AG04449 (cell line): ENCODE measurements around the gene FAM234A.

Experiments
- CTCF ChIA-PET: fragments of 350-600 bp; formaldehyde crosslinking; extraction: SDS; loops from one replicate; lab custom pipeline; 2021; ENCODE audit warnings: antibody characterized with exemption; lab: Yijun Ruan, JAX
- POLR2A ChIA-PET: fragments of 400-600, 350-600 bp; formaldehyde crosslinking; extraction: SDS; loops from one replicate; lab custom pipeline; 2020; ENCODE audit warnings: antibody characterized with exemption, inconsistent platforms; lab: Yijun Ruan, JAX
- DNase-seq: peaks from one replicate; pipeline ENCODE4 v3.0.0-alpha.2; 2010; ENCODE audit warnings: low read depth, low spot score
- H3K4me3 ChIP-seq: 2 replicates; pipeline ENCODE4 v1.5.1; 2011; ENCODE audit warnings: low read depth, mild to moderate bottlenecking, control low read depth, low read length
- TF ChIP-seq, protein P1 (sequence below): IDR thresholded peaks from one replicate; pipeline ENCODE4 v1.5.1; 2011; ENCODE audit warnings: mild to moderate bottlenecking, moderate library complexity, low read length, control low read depth, inconsistent platforms; ENCODE audit not compliant: insufficient read depth; ENCODE audit errors: missing control alignments

Gene FAM234A

DNA sequence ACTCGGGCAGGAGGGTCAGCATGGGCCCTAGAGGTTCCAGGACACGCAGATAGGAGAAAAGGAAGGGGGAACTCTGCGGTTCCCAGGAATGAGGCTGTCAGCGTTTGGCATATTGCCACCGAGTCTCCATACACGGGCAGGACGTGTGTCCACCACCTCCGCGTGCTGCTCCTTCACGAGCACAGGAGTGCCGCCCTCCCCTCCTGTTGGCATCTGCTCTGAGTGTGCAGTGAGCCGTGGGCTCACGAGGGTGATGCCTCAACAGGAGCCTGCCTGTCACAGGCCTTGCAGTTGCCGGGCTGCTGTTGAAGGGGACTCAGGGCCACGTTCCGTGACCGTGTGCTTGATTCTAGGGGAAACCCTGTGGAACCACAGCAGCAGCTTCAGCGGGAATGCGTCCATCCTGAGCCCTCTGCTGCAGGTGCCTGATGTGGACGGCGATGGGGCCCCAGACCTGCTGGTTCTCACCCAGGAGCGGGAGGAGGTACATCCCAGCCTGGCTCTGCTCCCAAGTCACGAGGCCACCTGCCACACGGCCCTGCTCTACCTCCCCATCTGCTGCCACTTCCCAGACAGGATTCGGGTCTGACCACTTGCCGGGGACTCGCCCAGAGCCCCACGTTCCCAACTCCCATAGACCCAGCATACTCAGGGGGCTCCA lies 26.5 kb downstream of the FAM234A start:
- no peak for DNase-seq
- TF ChIP-seq, protein P1, sequence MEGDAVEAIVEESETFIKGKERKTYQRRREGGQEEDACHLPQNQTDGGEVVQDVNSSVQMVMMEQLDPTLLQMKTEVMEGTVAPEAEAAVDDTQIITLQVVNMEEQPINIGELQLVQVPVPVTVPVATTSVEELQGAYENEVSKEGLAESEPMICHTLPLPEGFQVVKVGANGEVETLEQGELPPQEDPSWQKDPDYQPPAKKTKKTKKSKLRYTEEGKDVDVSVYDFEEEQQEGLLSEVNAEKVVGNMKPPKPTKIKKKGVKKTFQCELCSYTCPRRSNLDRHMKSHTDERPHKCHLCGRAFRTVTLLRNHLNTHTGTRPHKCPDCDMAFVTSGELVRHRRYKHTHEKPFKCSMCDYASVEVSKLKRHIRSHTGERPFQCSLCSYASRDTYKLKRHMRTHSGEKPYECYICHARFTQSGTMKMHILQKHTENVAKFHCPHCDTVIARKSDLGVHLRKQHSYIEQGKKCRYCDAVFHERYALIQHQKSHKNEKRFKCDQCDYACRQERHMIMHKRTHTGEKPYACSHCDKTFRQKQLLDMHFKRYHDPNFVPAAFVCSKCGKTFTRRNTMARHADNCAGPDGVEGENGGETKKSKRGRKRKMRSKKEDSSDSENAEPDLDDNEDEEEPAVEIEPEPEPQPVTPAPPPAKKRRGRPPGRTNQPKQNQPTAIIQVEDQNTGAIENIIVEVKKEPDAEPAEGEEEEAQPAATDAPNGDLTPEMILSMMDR = no peak
- CTCF ChIA-PET = no interaction called here
- no peak overlapping the region for H3K4me3 ChIP-seq
- POLR2A ChIA-PET = no interaction called here

DNA sequence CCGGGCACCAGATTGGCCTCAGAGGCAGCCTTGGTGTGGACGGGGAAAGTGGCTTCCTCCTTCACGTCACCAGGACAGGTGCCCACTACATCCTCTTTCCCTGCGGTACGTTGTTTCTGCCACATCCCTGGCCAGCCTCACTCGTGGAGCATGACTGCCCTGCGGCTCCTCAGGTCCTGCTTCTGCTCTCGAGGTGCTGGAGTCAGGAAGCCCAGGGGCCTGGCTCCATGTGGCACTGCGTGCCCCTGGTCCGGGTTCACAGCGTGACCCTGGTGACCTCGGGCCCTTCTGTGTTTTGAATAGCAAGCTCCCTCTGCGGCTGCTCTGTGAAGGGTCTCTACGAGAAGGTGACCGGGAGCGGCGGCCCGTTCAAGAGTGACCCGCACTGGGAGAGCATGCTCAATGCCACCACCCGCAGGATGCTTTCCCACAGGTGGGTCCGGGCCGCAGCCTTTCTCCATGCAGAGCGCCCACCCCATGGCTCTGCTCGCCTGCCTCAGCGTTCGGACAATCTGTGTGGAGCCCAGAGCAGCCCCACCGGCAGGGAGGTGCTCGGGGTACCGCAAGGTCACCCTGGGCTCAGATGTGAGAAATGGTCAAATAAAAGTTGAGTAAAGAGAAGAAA lies 27.6 kb downstream of the FAM234A start:
- ChIA-PET CTCF (no interaction called here), POLR2A (no interaction called here)
- DNase-seq = no peak
- no peak overlapping the region for H3K4me3 ChIP-seq
- TF ChIP-seq, protein P1 = no peak

DNA sequence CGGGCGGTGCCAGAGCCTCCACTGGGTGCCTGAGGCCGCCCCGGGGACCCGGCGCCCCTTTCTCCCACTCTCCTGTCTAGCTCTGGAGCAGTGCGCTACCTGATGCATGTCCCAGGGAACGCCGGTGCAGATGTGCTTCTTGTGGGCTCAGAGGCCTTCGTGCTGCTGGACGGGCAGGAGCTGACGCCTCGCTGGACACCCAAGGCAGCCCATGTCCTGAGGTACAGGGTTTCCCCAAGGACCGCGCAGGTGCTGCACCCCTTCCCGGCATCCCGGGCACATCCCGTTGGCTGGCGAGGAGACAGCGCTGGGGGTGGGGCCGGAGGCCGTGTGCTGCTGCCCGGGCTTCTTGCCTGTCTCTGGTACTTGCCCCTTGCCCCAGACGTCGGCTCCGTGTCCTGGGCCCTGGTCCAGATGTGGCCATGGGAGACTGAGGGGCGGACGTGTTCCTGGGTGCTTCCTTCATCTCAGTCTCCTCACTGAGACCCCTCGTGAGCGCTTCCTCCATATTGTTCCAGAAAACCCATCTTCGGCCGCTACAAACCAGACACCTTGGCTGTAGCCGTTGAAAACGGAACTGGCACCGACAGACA lies 28.7 kb downstream of the FAM234A start:
- POLR2A ChIA-PET = no interaction called here

DNA sequence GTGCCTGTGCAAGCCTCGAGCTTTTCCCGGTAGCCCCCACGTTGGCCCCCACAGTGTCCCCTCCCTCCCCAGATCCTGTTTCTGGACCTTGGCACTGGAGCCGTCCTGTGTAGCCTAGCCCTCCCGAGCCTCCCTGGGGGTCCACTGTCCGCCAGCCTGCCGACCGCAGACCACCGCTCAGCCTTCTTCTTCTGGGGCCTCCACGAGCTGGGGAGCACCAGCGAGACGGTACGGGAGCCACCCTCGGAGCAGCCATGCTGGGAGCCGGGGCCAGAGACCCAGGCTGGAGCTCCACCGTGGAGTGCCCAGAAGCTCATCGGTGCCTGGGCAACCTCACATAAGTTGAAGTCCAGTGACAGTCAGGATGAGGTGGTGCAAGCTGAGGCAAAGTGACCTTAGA lies 29.3 kb downstream of the FAM234A start:
- CTCF ChIA-PET = no interaction called here
- TF ChIP-seq, protein P1 = no peak
- POLR2A ChIA-PET = no interaction called here
- no peak for DNase-seq
- no peak overlapping the region for H3K4me3 ChIP-seq

More for the DNA sequence above, 28.7 kb downstream of the FAM234A start:
- DNase-seq = no peak
- no peak overlapping the region for H3K4me3 ChIP-seq
- CTCF ChIA-PET = no interaction called here
- TF ChIP-seq, protein P1 = no peak

DNA sequence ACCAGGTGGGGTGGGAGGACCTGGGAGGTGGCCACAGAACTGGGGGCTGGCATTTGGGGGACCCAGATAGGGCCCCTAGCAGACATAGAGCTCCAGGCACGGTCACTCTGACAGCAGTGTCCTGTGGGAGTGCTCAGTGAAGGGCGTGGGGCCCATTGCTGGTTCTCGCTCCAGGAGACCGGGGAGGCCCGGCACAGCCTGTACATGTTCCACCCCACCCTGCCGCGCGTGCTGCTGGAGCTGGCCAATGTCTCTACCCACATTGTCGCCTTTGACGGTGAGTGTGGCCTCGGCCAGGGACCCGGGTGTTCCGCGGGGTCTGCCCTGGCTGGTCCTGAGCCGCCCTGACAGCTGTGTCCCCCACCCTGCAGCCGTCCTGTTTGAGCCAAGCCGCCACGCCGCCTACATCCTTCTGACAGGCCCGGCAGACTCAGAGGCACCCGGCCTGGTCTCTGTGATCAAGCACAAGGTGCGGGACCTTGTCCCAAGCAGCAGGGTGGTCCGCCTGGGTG lies 29.9 kb downstream of the FAM234A start:
- ChIA-PET POLR2A (no interaction called here), CTCF (no interaction called here)
- TF ChIP-seq, protein P1 = no peak
- no peak for DNase-seq
- H3K4me3 ChIP-seq = no peak overlapping the region

DNA sequence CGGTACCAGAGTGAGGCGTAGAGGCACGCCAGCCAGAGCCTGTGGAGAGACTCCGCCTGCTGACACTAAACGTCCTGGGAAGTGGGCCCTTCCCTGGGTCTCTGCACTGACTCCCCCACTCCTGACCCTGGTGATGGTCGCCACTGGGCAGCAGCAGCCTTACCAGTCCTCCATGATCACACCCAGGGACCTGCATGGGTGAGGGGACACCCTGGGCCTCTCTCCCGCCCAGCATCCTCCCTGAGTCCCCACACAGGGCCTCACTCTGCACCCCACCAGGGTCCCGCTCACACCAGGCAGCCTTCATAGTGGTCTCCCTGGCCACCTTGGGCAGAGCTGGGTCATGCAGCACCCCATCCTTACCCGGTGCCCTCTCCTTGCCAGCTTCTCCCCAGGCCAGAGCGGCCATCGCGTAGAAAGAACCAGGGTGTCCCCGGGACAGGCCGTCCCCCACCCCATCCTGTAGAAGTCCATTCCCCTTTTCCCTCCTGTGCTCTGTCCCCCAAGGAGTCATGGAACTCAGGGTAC lies 30.4 kb downstream of the FAM234A start:
- DNase-seq = no peak
- POLR2A ChIA-PET = interaction anchor here (0.6 kb wide), 1 partner anchor 10 kb away, joined by 3 read pairs; no protein-coding TSS in a partner anchor
- CTCF ChIA-PET = no interaction called here

More for the DNA sequence above, 30.4 kb downstream of the FAM234A start:
- H3K4me3 ChIP-seq = no peak overlapping the region
- TF ChIP-seq, protein P1 = no peak
